ENCODE data around the gene TGOLN2. TPM values are rescaled to one million over a fixed set of nuclear protein-coding genes. Genes with fewer than 3 reads are reported as not detected.
A peak's percentile ranks its signal among the peaks of the same experiment; 100 is the strongest.

The TGOLN2 gene
- total and polyA plus RNA-seq, 4 donors, result 56.7 to 114 (median 67.5) TPM

- Histone ChIP-seq H3K9me3 (ENCODE audit: control insufficient read depth in 4 of 4, low read length in 3 of 4) (no peaks in the 10 kb centered on the region), H3K27ac (ENCODE audit: low read depth in 1 of 2, low read length in 2 of 2) (peak overlapping the region; percentile 38 to 69), H3K4me1 (ENCODE audit: control insufficient read depth in 4 of 4, insufficient read depth in 4 of 4, low read length in 3 of 4) (peaks cover 5 to 17% (median 13%) of the 10 kb centered on the region in 4 donors), H3K9ac (ENCODE audit: low read depth in 1 of 2, low read length in 2 of 2) (peak overlapping the region in 1 of 2 donors; percentile 21), H3K4me3 (ENCODE audit: low read depth in 1 of 3, low read length in 3 of 3) (no peak overlapping the region), H3K27me3 (ENCODE audit: control insufficient read depth in 4 of 4, insufficient read depth in 4 of 4, low read length in 3 of 4) (no peaks in the 10 kb centered on the region), H3K36me3 (ENCODE audit: control insufficient read depth in 4 of 4, insufficient read depth in 3 of 4, low read depth in 1 of 4, low read length in 3 of 4) (peaks cover 0 to 13% (median 3%) of the 10 kb centered on the region in 4 donors)
- no peak for TF ChIP-seq FOXA2 (IDR thresholded peaks at IDR 0.05)
- no peak for TF ChIP-seq SP1 (IDR thresholded peaks at IDR 0.05)
- no peak for DNase-seq (ENCODE audit: low spot score)
- 69% methylated on average over 9 of the region's 9 CpGs for WGBS
These were observed 20.3 kb downstream of the TGOLN2 start for GRCh38 chr2:85307527-85307897.

GRCh38 chr2:85303780-85304531 is 23.8 kb downstream of the TGOLN2 start:
- 93% methylated on average over 28 of the region's 28 CpGs for WGBS
- H3K27ac ChIP-seq (ENCODE audit: low read depth in 1 of 2, low read length in 2 of 2), result no peak overlapping the region
- H3K27me3 ChIP-seq (ENCODE audit: control insufficient read depth in 4 of 4, insufficient read depth in 4 of 4, low read length in 3 of 4), result no peaks in the 10 kb centered on the region
- TF ChIP-seq HNF4A (conservative IDR thresholded peaks at IDR 0.05), result no peak
- TF ChIP-seq, protein P1, sequence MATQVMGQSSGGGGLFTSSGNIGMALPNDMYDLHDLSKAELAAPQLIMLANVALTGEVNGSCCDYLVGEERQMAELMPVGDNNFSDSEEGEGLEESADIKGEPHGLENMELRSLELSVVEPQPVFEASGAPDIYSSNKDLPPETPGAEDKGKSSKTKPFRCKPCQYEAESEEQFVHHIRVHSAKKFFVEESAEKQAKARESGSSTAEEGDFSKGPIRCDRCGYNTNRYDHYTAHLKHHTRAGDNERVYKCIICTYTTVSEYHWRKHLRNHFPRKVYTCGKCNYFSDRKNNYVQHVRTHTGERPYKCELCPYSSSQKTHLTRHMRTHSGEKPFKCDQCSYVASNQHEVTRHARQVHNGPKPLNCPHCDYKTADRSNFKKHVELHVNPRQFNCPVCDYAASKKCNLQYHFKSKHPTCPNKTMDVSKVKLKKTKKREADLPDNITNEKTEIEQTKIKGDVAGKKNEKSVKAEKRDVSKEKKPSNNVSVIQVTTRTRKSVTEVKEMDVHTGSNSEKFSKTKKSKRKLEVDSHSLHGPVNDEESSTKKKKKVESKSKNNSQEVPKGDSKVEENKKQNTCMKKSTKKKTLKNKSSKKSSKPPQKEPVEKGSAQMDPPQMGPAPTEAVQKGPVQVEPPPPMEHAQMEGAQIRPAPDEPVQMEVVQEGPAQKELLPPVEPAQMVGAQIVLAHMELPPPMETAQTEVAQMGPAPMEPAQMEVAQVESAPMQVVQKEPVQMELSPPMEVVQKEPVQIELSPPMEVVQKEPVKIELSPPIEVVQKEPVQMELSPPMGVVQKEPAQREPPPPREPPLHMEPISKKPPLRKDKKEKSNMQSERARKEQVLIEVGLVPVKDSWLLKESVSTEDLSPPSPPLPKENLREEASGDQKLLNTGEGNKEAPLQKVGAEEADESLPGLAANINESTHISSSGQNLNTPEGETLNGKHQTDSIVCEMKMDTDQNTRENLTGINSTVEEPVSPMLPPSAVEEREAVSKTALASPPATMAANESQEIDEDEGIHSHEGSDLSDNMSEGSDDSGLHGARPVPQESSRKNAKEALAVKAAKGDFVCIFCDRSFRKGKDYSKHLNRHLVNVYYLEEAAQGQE (IDR thresholded peaks at IDR 0.05), result no peak
- TF ChIP-seq, protein P2, sequence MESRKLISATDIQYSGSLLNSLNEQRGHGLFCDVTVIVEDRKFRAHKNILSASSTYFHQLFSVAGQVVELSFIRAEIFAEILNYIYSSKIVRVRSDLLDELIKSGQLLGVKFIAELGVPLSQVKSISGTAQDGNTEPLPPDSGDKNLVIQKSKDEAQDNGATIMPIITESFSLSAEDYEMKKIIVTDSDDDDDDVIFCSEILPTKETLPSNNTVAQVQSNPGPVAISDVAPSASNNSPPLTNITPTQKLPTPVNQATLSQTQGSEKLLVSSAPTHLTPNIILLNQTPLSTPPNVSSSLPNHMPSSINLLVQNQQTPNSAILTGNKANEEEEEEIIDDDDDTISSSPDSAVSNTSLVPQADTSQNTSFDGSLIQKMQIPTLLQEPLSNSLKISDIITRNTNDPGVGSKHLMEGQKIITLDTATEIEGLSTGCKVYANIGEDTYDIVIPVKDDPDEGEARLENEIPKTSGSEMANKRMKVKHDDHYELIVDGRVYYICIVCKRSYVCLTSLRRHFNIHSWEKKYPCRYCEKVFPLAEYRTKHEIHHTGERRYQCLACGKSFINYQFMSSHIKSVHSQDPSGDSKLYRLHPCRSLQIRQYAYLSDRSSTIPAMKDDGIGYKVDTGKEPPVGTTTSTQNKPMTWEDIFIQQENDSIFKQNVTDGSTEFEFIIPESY (IDR thresholded peaks at IDR 0.05), result no peak
- TF ChIP-seq RXRA (IDR thresholded peaks at IDR 0.05), result no peak
- H3K36me3 ChIP-seq (ENCODE audit: control insufficient read depth in 4 of 4, insufficient read depth in 3 of 4, low read depth in 1 of 4, low read length in 3 of 4), result peaks cover 0 to 13% (median 2%) of the 10 kb centered on the region in 4 donors
- H3K4me3 ChIP-seq (ENCODE audit: low read depth in 1 of 3, low read length in 3 of 3), result no peak overlapping the region
- no peak overlapping the region for H3K9ac ChIP-seq (ENCODE audit: low read depth in 1 of 2, low read length in 2 of 2)
- DNase-seq (ENCODE audit: low spot score), result no peak
- H3K4me1 ChIP-seq (ENCODE audit: control insufficient read depth in 4 of 4, insufficient read depth in 4 of 4, low read length in 3 of 4), result peaks cover 5 to 12% (median 9%) of the 10 kb centered on the region in 4 donors
- no peaks in the 10 kb centered on the region for H3K9me3 ChIP-seq (ENCODE audit: control insufficient read depth in 4 of 4, low read length in 3 of 4)

DNA sequence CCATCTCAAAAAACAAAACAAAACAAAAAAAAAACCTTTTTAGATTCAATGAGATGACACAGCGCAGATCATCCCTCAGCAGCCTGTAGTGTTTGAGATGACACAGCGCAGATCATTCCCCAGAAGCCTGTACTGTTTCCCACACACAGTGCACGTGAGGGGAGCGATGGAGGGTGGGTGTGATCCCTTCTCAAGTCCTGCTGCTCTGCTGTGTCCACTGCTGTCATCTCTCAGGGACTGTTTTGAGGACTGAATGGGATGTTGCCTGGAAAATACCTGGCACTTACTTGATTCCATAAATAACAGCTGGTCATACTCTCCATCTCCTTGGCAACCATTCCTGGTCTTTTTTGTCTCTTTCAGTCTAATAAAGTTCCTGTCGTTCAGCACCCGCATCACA is 25.7 kb downstream of the TGOLN2 start:
- Histone ChIP-seq H3K27ac (ENCODE audit: low read depth in 1 of 2, low read length in 2 of 2) (no peak overlapping the region), H3K4me3 (ENCODE audit: low read depth in 1 of 3, low read length in 3 of 3) (no peak overlapping the region), H3K36me3 (ENCODE audit: control insufficient read depth in 4 of 4, insufficient read depth in 3 of 4, low read depth in 1 of 4, low read length in 3 of 4) (peaks cover 0 to 13% (median 2%) of the 10 kb centered on the region in 4 donors), H3K9ac (ENCODE audit: low read depth in 1 of 2, low read length in 2 of 2) (no peak overlapping the region), H3K4me1 (ENCODE audit: control insufficient read depth in 4 of 4, insufficient read depth in 4 of 4, low read length in 3 of 4) (peaks cover 0 to 3% (median under 1%) of the 10 kb centered on the region in 4 donors), H3K27me3 (ENCODE audit: control insufficient read depth in 4 of 4, insufficient read depth in 4 of 4, low read length in 3 of 4) (no peaks in the 10 kb centered on the region), H3K9me3 (ENCODE audit: control insufficient read depth in 4 of 4, low read length in 3 of 4) (no peaks in the 10 kb centered on the region)
- DNase-seq (ENCODE audit: low spot score), result no peak
- TF ChIP-seq FOXA1 (IDR thresholded peaks at IDR 0.05) (no peak), ATF3 (IDR thresholded peaks at IDR 0.05) (no peak), RXRA (IDR thresholded peaks at IDR 0.05) (no peak), MAX (IDR thresholded peaks at IDR 0.05) (no peak), NR2F2 (IDR thresholded peaks at IDR 0.05) (no peak), SP1 (IDR thresholded peaks at IDR 0.05) (no peak), HNF4G (IDR thresholded peaks at IDR 0.05) (no peak)
- TF ChIP-seq, protein P2 (IDR thresholded peaks at IDR 0.05), result no peak
- 92% methylated on average over 6 of the region's 6 CpGs for WGBS
